ENCODE measurements around the gene POLR1H. TPM values are rescaled to one million over a fixed set of nuclear protein-coding genes. Genes with fewer than 3 reads are reported as not detected.

POLR1H gene
- total RNA-seq, 4 donors from 2014 or later: 12.3 to 36.2 (median 21.6) TPM; not detected in 1

DNA sequence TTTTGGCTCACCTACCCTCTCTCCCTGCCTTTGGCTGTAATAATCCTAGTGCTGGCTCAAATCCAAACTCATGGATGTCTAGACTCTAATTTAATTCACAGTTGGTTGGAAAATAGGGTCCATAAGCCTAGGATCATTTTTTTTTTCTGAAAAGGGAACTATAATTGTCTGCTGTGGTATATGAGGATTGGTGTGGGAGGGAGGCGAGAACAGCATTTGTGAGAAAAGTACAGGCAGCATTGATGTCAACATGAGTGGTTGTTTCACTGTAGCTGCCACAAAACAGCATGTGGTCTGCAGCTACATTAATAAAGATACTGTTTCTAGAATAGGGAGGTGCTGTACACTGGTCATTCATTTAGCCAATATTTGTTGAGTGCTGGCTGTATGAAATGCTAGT lies 18.6 kb upstream of the POLR1H start:
- 95% methylated on average over 1 of the region's 1 CpG; no CpG with 5 or more reads in 1 of the 2 donors for WGBS, 2 donors (ENCODE audit: low coverage in 1 of 2)
- in situ Hi-C loops (cut with MboI; ENCODE audit: low pct_ligation_motif_present in 1 of 4, low pct_unique_long_range_greater_than_20kb in 1 of 4, low sequenced_read_pairs in 3 of 4): no loop called here

GRCh38 chr6:30042914-30043313 lies 18.2 kb upstream of the POLR1H start:
- intact Hi-C loops (cut with DNase I; ENCODE audit: low total_unique reads) (no loop called here), in situ Hi-C loops (cut with MboI; ENCODE audit: low pct_ligation_motif_present in 1 of 4, low pct_unique_long_range_greater_than_20kb in 1 of 4, low sequenced_read_pairs in 3 of 4) (no loop called here)
- H3K36me3 ChIP-seq: no peaks in the 10 kb centered on the region
- no peaks in the 10 kb centered on the region for H3K4me1 ChIP-seq
- H3K27ac ChIP-seq: no peak overlapping the region
- DNase-seq: no peak
- H3K9me3 ChIP-seq: no peaks in the 10 kb centered on the region
- WGBS, 2 donors (ENCODE audit: low coverage in 1 of 2): 58% methylated on average over 1 of the region's 1 CpG; no CpG with 5 or more reads in 1 of the 2 donors
- H3K27me3 ChIP-seq: no peaks in the 10 kb centered on the region
- H3K4me3 ChIP-seq: no peak overlapping the region
- TF ChIP-seq POLR2AphosphoS5 (IDR thresholded peaks at IDR 0.05) (no peak), EP300 (IDR thresholded peaks at IDR 0.05; ENCODE audit: low read depth) (no peak), POLR2A (IDR thresholded peaks at IDR 0.05) (no peak), CTCF (IDR thresholded peaks at IDR 0.05) (no peak)

More for the DNA sequence above, 18.6 kb upstream of the POLR1H start:
- DNase-seq: no peak
- Histone ChIP-seq H3K27me3 (no peaks in the 10 kb centered on the region), H3K4me3 (no peak overlapping the region), H3K9me3 (no peaks in the 10 kb centered on the region), H3K27ac (no peak overlapping the region), H3K36me3 (no peaks in the 10 kb centered on the region), H3K4me1 (no peaks in the 10 kb centered on the region)
- intact Hi-C loops (cut with DNase I; ENCODE audit: low total_unique reads): no loop called here
- TF ChIP-seq EP300 (IDR thresholded peaks at IDR 0.05; ENCODE audit: low read depth) (no peak), CTCF (IDR thresholded peaks at IDR 0.05) (no peak), POLR2A (IDR thresholded peaks at IDR 0.05) (no peak), POLR2AphosphoS5 (IDR thresholded peaks at IDR 0.05) (no peak)

- intact Hi-C loops (cut with DNase I; ENCODE audit: low total_unique reads) (no loop called here), in situ Hi-C loops (cut with MboI; ENCODE audit: low pct_ligation_motif_present in 1 of 4, low pct_unique_long_range_greater_than_20kb in 1 of 4, low sequenced_read_pairs in 3 of 4) (no loop called here)
- WGBS, 2 donors (ENCODE audit: low coverage in 1 of 2): 98 to 100% methylated on average over 1 to 2 of the region's 2 CpGs
- no peak for DNase-seq
- H3K27me3 ChIP-seq: no peaks in the 10 kb centered on the region
- TF ChIP-seq EP300 (IDR thresholded peaks at IDR 0.05; ENCODE audit: low read depth) (no peak), CTCF (IDR thresholded peaks at IDR 0.05) (no peak), POLR2AphosphoS5 (IDR thresholded peaks at IDR 0.05) (no peak)
- H3K9me3 ChIP-seq: no peaks in the 10 kb centered on the region
- no peak overlapping the region for H3K27ac ChIP-seq
- no peaks in the 10 kb centered on the region for H3K4me1 ChIP-seq
- no peak overlapping the region for H3K4me3 ChIP-seq
- no peaks in the 10 kb centered on the region for H3K36me3 ChIP-seq
Measured at GRCh38 chr6:30043744-30044143, 17.3 kb upstream of the POLR1H start.

DNA sequence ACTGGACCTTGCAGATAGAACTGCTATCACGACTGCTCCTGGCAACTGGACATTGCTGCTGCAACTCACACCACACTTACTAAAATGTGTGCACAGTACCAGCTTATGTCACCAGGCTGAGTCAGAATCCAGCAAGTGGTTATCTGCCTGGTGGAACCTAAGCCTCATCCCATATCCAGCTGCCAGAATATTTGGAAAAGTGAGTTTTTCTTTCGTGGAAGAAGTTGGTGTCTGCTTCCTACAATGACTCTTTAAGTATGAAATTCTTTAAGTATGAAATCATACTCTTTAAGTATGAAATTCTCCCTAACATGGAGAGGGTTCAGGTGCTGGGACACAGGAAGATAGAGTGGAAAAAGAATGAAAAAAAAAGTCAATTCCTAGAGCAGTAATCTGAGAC lies 16.4 kb upstream of the POLR1H start:
- intact Hi-C loops (cut with DNase I; ENCODE audit: low total_unique reads) (no loop called here), in situ Hi-C loops (cut with MboI; ENCODE audit: low pct_ligation_motif_present in 1 of 4, low pct_unique_long_range_greater_than_20kb in 1 of 4, low sequenced_read_pairs in 3 of 4) (no loop called here)
- H3K27ac ChIP-seq: no peak overlapping the region
- no peaks in the 10 kb centered on the region for H3K36me3 ChIP-seq
- TF ChIP-seq CTCF (IDR thresholded peaks at IDR 0.05) (no peak), POLR2AphosphoS5 (IDR thresholded peaks at IDR 0.05) (no peak), POLR2A (IDR thresholded peaks at IDR 0.05) (no peak), EP300 (IDR thresholded peaks at IDR 0.05; ENCODE audit: low read depth) (no peak)
- no peaks in the 10 kb centered on the region for H3K9me3 ChIP-seq
- no peaks in the 10 kb centered on the region for H3K4me1 ChIP-seq
- DNase-seq: no peak
- H3K4me3 ChIP-seq: no peak overlapping the region
- no peaks in the 10 kb centered on the region for H3K27me3 ChIP-seq
- 50 to 77% methylated on average over 1 to 2 of the region's 2 CpGs for WGBS, 2 donors (ENCODE audit: low coverage in 1 of 2)

All from transverse colon (tissue), 4 donors.